SK-N-SH treated with all-trans-retinoic acid at 6 μM for 48 hours (cell line): ENCODE measurements around the gene EDIL3.

Experiments
- ATAC-seq: fragments of 200-7000 bp; cut with Tn5 transposase; 3 replicates; pipeline ENCODE4 v1.9.1; 2020; ENCODE audit warnings: mild to moderate bottlenecking, moderate library complexity
- ARNTL ChIP-seq: fragments of 450-650 bp; formaldehyde crosslinking; IDR thresholded peaks from 2 replicates; pipeline ENCODE4 v1.5.0; 2020; ENCODE audit warnings: low read depth, mild to moderate bottlenecking, moderate library complexity, borderline replicate concordance
- BACH2 ChIP-seq: fragments of 250-450 bp; sonication (Bioruptor Pico); IDR thresholded peaks from 2 replicates; pipeline ENCODE4 v1.9.0; 2021; ENCODE audit warnings: mild to moderate bottlenecking, borderline replicate concordance
- CREB5 ChIP-seq: fragments of 250-450 bp; sonication (Bioruptor Pico); IDR thresholded peaks from 2 replicates; pipeline ENCODE4 v1.5.1; 2020; ENCODE audit warnings: low read depth, mild to moderate bottlenecking, moderate library complexity
- CSDC2 ChIP-seq: fragments of 250-450 bp; sonication (Bioruptor Pico); IDR thresholded peaks from 2 replicates; pipeline ENCODE4 v1.5.0; 2020; ENCODE audit warnings: mild to moderate bottlenecking, moderate library complexity
- CSRNP3 ChIP-seq: fragments of 250-450 bp; sonication (Bioruptor Pico); IDR thresholded peaks from 2 replicates; pipeline ENCODE4 v1.5.1; 2021; ENCODE audit warnings: mild to moderate bottlenecking, moderate library complexity
- ESRRG ChIP-seq: fragments of 250-450 bp; sonication (Bioruptor Pico); IDR thresholded peaks from 2 replicates; pipeline ENCODE4 v1.6.1; 2021; ENCODE audit warnings: mild to moderate bottlenecking
- GLIS3 ChIP-seq: fragments of 250-450 bp; sonication (Bioruptor Pico); IDR thresholded peaks from 2 replicates; pipeline ENCODE4 v1.5.0; 2020; ENCODE audit warnings: mild to moderate bottlenecking, moderate library complexity
- ISL1 ChIP-seq: fragments of 250-450 bp; sonication (Bioruptor Pico); IDR thresholded peaks from 2 replicates; pipeline ENCODE4 v2.1.2; 2022; ENCODE audit warnings: mild to moderate bottlenecking, moderate library complexity
- OSR1 ChIP-seq: fragments of 250-450 bp; sonication (Bioruptor Pico); IDR thresholded peaks from 2 replicates; pipeline ENCODE4 v1.8.0; 2022; ENCODE audit warnings: moderate library complexity, mild to moderate bottlenecking, inconsistent platforms
- PATZ1 ChIP-seq: fragments of 250-450 bp; sonication (Bioruptor Pico); IDR thresholded peaks from 2 replicates; pipeline ENCODE4 v1.8.0; 2020; ENCODE audit warnings: mild to moderate bottlenecking, moderate library complexity, borderline replicate concordance
- POU6F1 ChIP-seq: fragments of 250-450 bp; sonication (Bioruptor Pico); IDR thresholded peaks from 2 replicates; pipeline ENCODE4 v1.8.0; 2021; ENCODE audit warnings: low read depth, mild to moderate bottlenecking, moderate library complexity, borderline replicate concordance
- PPARA ChIP-seq: fragments of 250-450 bp; sonication (Bioruptor Pico); IDR thresholded peaks from 2 replicates; pipeline ENCODE4 v1.5.0; 2020; ENCODE audit warnings: mild to moderate bottlenecking, borderline replicate concordance
- RARB ChIP-seq: fragments of 250-450 bp; sonication (Bioruptor Pico); IDR thresholded peaks from 2 replicates; pipeline ENCODE4 v1.8.0; 2021; ENCODE audit warnings: mild to moderate bottlenecking, moderate library complexity
- SNAI2 ChIP-seq: fragments of 250-450 bp; sonication (Bioruptor Pico); IDR thresholded peaks from 2 replicates; pipeline ENCODE4 v1.5.0; 2020; ENCODE audit warnings: mild to moderate bottlenecking, moderate library complexity
- TCF4 ChIP-seq: fragments of 250-450 bp; sonication (Bioruptor Pico); IDR thresholded peaks from 2 replicates; pipeline ENCODE4 v1.8.0; 2021; ENCODE audit warnings: mild to moderate bottlenecking, moderate library complexity, borderline replicate concordance
- TOX ChIP-seq: fragments of 250-450 bp; sonication (Bioruptor Pico); IDR thresholded peaks from 2 replicates; pipeline ENCODE4 v1.8.0; 2021; ENCODE audit warnings: mild to moderate bottlenecking, moderate library complexity, borderline replicate concordance
- TSHZ2 ChIP-seq: fragments of 250-450 bp; sonication (Bioruptor Pico); IDR thresholded peaks from 2 replicates; pipeline ENCODE4 v1.5.0; 2020; ENCODE audit warnings: mild to moderate bottlenecking, moderate library complexity
- ZC3H10 ChIP-seq: fragments of 250-450 bp; sonication (Bioruptor Pico); IDR thresholded peaks from 2 replicates; pipeline ENCODE4 v1.5.1; 2021; ENCODE audit warnings: mild to moderate bottlenecking, moderate library complexity
- ZFP30 ChIP-seq: fragments of 450-650 bp; formaldehyde crosslinking; IDR thresholded peaks from 2 replicates; pipeline ENCODE4 v1.5.0; 2022; ENCODE audit warnings: mild to moderate bottlenecking, moderate library complexity
- ZNF565 ChIP-seq: fragments of 450-650 bp; formaldehyde crosslinking; conservative IDR thresholded peaks from 2 replicates; pipeline ENCODE4 v1.5.0; 2020; ENCODE audit warnings: low read depth, mild to moderate bottlenecking, moderate library complexity
- ZNF70 ChIP-seq: fragments of 450-650 bp; formaldehyde crosslinking; IDR thresholded peaks from 2 replicates; pipeline ENCODE4 v1.5.0; 2020; ENCODE audit warnings: mild to moderate bottlenecking, moderate library complexity
- ZNF8 ChIP-seq: fragments of 450-650 bp; formaldehyde crosslinking; IDR thresholded peaks from 2 replicates; pipeline ENCODE4 v1.5.0; 2020; ENCODE audit warnings: mild to moderate bottlenecking, moderate library complexity

Gene EDIL3

DNA sequence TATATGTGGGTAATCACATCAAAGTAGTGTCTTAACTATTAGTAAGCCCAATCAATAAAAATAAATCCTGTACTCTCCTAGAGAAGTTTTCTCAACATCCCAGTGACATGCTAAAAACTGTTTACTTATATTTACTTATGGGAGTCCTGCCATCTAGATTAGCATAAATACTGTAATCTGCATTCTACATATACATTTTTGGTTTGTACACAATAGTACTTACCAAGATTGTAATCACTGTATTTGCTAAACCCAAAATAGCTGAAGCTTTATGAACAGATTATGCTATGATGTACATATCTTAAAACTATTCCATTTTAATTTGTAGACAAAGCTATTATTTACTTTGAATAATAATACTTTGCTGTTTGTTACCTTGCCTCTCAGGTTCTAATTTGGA, 105.4 kb downstream of the EDIL3 start:
- no peak for ATAC-seq
- TF ChIP-seq ZNF565 (CRISPR knock-in tag): no peak
- TF ChIP-seq RARB (CRISPR knock-in tag): no peak
- no peak for TF ChIP-seq OSR1
- TF ChIP-seq ZFP30: no peak
- no peak for TF ChIP-seq CREB5 (CRISPR knock-in tag)
- no peak for TF ChIP-seq ESRRG
- no peak for TF ChIP-seq ARNTL (CRISPR knock-in tag)
- TF ChIP-seq TOX (CRISPR knock-in tag): no peak
- no peak for TF ChIP-seq TCF4 (CRISPR knock-in tag)
- no peak for TF ChIP-seq PATZ1 (CRISPR knock-in tag)
- TF ChIP-seq ZC3H10 (CRISPR knock-in tag): no peak
- no peak for TF ChIP-seq ZNF8 (CRISPR knock-in tag)
- TF ChIP-seq POU6F1: no peak
- TF ChIP-seq CSRNP3 (CRISPR knock-in tag): no peak
- TF ChIP-seq TSHZ2 (CRISPR knock-in tag): no peak
- TF ChIP-seq GLIS3 (CRISPR knock-in tag): no peak
- no peak for TF ChIP-seq BACH2 (CRISPR knock-in tag)
- no peak for TF ChIP-seq PPARA

GRCh38 chr5:84275609-84276008, 109.1 kb downstream of the EDIL3 start:
- no peak for TF ChIP-seq OSR1
- no peak for TF ChIP-seq CREB5 (CRISPR knock-in tag)
- TF ChIP-seq SNAI2 (CRISPR knock-in tag): no peak
- no peak for TF ChIP-seq TSHZ2 (CRISPR knock-in tag)
- TF ChIP-seq PATZ1 (CRISPR knock-in tag): no peak
- no peak for TF ChIP-seq GLIS3 (CRISPR knock-in tag)
- TF ChIP-seq CSDC2 (CRISPR knock-in tag): no peak
- no peak for TF ChIP-seq ZNF70 (CRISPR knock-in tag)
- no peak for TF ChIP-seq ZFP30
- no peak for TF ChIP-seq CSRNP3 (CRISPR knock-in tag)
- no peak for TF ChIP-seq ISL1 (CRISPR knock-in tag)
- TF ChIP-seq ARNTL (CRISPR knock-in tag): no peak
- no peak for TF ChIP-seq ZC3H10 (CRISPR knock-in tag)
- TF ChIP-seq ZNF565 (CRISPR knock-in tag): no peak
- ATAC-seq: no peak
